HUES64 (cell line): ENCODE results near the gene SHISAL1.

Experiments
- H3K27ac ChIP-seq: 2 replicates; pipeline ENCODE4 v1.7.0; 2013; ENCODE audit warnings: low read depth, low read length, inconsistent platforms
- H3K27me3 ChIP-seq: 2 replicates; pipeline ENCODE4 v1.6.1; 2013; ENCODE audit warnings: mild to moderate bottlenecking, low read length; ENCODE audit not compliant: insufficient read depth
- H3K36me3 ChIP-seq: 2 replicates; pipeline ENCODE4 v1.6.1; 2013; ENCODE audit warnings: mild to moderate bottlenecking, low read length; ENCODE audit not compliant: insufficient read depth
- H3K4me1 ChIP-seq: 2 replicates; pipeline ENCODE4 v1.6.1; 2013; ENCODE audit warnings: mild to moderate bottlenecking, low read length, moderate library complexity; ENCODE audit not compliant: insufficient read depth
- H3K4me3 ChIP-seq: 2 replicates; pipeline ENCODE4 v1.5.1; 2013; ENCODE audit warnings: mild to moderate bottlenecking, low read length, moderate library complexity
- H3K9ac ChIP-seq: 2 replicates; pipeline ENCODE4 v1.6.1; 2013; ENCODE audit warnings: mild to moderate bottlenecking, low read depth, low read length
- H3K9me3 ChIP-seq: 2 replicates; pipeline ENCODE4 v1.6.1; 2013; ENCODE audit warnings: low read depth, low read length; ENCODE audit not compliant: insufficient read depth
- WGBS: fragments of 150-250, 120-280 bp; methylation state at CpG from one replicate; pipeline ENCODE4 v1.1.7; 2013; ENCODE audit warnings: missing lambda C conversion rate; 5-methylcytosine and 5-hydroxymethylcytosine counted together

SHISAL1 gene

GRCh38 chr22:44332946-44333345 is 20.2 kb upstream of the SHISAL1 start:
- no peaks in the 10 kb centered on the region for H3K36me3 ChIP-seq
- no peaks in the 10 kb centered on the region for H3K9me3 ChIP-seq
- no peak overlapping the region for H3K27ac ChIP-seq
- 84% methylated on average over 8 of the region's 8 CpGs for WGBS
- peaks cover 54% of the 10 kb centered on the region for H3K27me3 ChIP-seq
- H3K4me3 ChIP-seq = no peak overlapping the region
- H3K9ac ChIP-seq = no peak overlapping the region
- H3K4me1 ChIP-seq = peaks cover 22% of the 10 kb centered on the region

- H3K4me3 ChIP-seq = peak overlapping the region; percentile 53
Measured at GRCh38 chr22:44331881-44332714, 19.3 kb upstream of the SHISAL1 start.

GRCh38 chr22:44330744-44331660 is 18.3 kb upstream of the SHISAL1 start:
- Histone ChIP-seq H3K27me3 (peaks cover 51% of the 10 kb centered on the region), H3K27ac (no peak overlapping the region), H3K4me1 (peaks cover 12% of the 10 kb centered on the region; the same call in 1 of the 2 replicates), H3K36me3 (no peaks in the 10 kb centered on the region), H3K9ac (no peak overlapping the region; the same call in 1 of the 2 replicates), H3K4me3 (peak overlapping the region; percentile 63), H3K9me3 (no peaks in the 10 kb centered on the region)
- under 1% methylated on average over 103 of the region's 103 CpGs for WGBS

More at GRCh38 chr22:44331881-44332714, 19.3 kb upstream of the SHISAL1 start:
- Histone ChIP-seq H3K36me3 (no peaks in the 10 kb centered on the region), H3K4me1 (peaks cover 15% of the 10 kb centered on the region; the same call in 1 of the 2 replicates), H3K9me3 (no peaks in the 10 kb centered on the region), H3K27ac (no peak overlapping the region), H3K9ac (peak overlapping the region; percentile 36), H3K27me3 (peaks cover 54% of the 10 kb centered on the region)
- WGBS = 9% methylated on average over 55 of the region's 55 CpGs

GRCh38 chr22:44330188-44330743 is 17.5 kb upstream of the SHISAL1 start:
- Histone ChIP-seq H3K9me3 (no peaks in the 10 kb centered on the region), H3K27ac (no peak overlapping the region), H3K36me3 (no peaks in the 10 kb centered on the region), H3K4me3 (peak overlapping the region; percentile 63; the same call in 1 of the 2 replicates), H3K9ac (no peak overlapping the region), H3K27me3 (peaks cover 54% of the 10 kb centered on the region), H3K4me1 (peaks cover 19% of the 10 kb centered on the region; the same call in 1 of the 2 replicates)
- WGBS = 38% methylated on average over 12 of the region's 12 CpGs

GRCh38 chr22:44329179-44329796 is 16.5 kb upstream of the SHISAL1 start:
- no peak overlapping the region for H3K27ac ChIP-seq
- WGBS = 55% methylated on average over 17 of the region's 17 CpGs
- H3K9me3 ChIP-seq = no peaks in the 10 kb centered on the region
- H3K4me1 ChIP-seq = peaks cover 19% of the 10 kb centered on the region; the same call in 1 of the 2 replicates
- no peak overlapping the region for H3K9ac ChIP-seq
- H3K36me3 ChIP-seq = no peaks in the 10 kb centered on the region
- H3K27me3 ChIP-seq = peaks cover 54% of the 10 kb centered on the region
- no peak overlapping the region for H3K4me3 ChIP-seq

GRCh38 chr22:44328762-44329161 is 16.0 kb upstream of the SHISAL1 start:
- Histone ChIP-seq H3K36me3 (no peaks in the 10 kb centered on the region), H3K4me3 (no peak overlapping the region), H3K4me1 (peaks cover 19% of the 10 kb centered on the region; the same call in 1 of the 2 replicates), H3K27me3 (peaks cover 52% of the 10 kb centered on the region), H3K27ac (no peak overlapping the region), H3K9me3 (no peaks in the 10 kb centered on the region), H3K9ac (no peak overlapping the region)
- WGBS = 49% methylated on average over 5 of the region's 5 CpGs

GRCh38 chr22:44328326-44328725 is 15.6 kb upstream of the SHISAL1 start:
- Histone ChIP-seq H3K4me3 (no peak overlapping the region), H3K36me3 (no peaks in the 10 kb centered on the region), H3K4me1 (peaks cover 19% of the 10 kb centered on the region; the same call in 1 of the 2 replicates), H3K27me3 (peaks cover 47% of the 10 kb centered on the region), H3K9me3 (no peaks in the 10 kb centered on the region), H3K27ac (no peak overlapping the region), H3K9ac (no peak overlapping the region)
- 78% methylated on average over 6 of the region's 6 CpGs for WGBS

GRCh38 chr22:44326491-44326885 is 13.7 kb upstream of the SHISAL1 start:
- H3K36me3 ChIP-seq = no peaks in the 10 kb centered on the region
- H3K9me3 ChIP-seq = no peaks in the 10 kb centered on the region
- 93% methylated on average over 7 of the region's 7 CpGs for WGBS
- no peak overlapping the region for H3K27ac ChIP-seq
- H3K27me3 ChIP-seq = peaks cover 32% of the 10 kb centered on the region
- H3K4me1 ChIP-seq = peaks cover 16% of the 10 kb centered on the region; the same call in 1 of the 2 replicates
- no peak overlapping the region for H3K4me3 ChIP-seq
- H3K9ac ChIP-seq = no peak overlapping the region

- peak overlapping the region; percentile 16; the same call in 1 of the 2 replicates for H3K4me3 ChIP-seq
- peaks cover 30% of the 10 kb centered on the region for H3K27me3 ChIP-seq
- 51% methylated on average over 24 of the region's 25 CpGs for WGBS
- H3K4me1 ChIP-seq = peaks cover 16% of the 10 kb centered on the region; the same call in 1 of the 2 replicates
- H3K9ac ChIP-seq = peak overlapping the region; percentile 24; the same call in 1 of the 2 replicates
- no peaks in the 10 kb centered on the region for H3K36me3 ChIP-seq
- H3K9me3 ChIP-seq = no peaks in the 10 kb centered on the region
- H3K27ac ChIP-seq = no peak overlapping the region
Measured at GRCh38 chr22:44325718-44326490, 13.2 kb upstream of the SHISAL1 start.
